Sciatic nerve (tissue), 2 donors: ENCODE measurements around the gene TXK. TPM values are rescaled to one million over a fixed set of nuclear protein-coding genes. Genes with fewer than 3 reads are reported as not detected.
A peak's percentile ranks its signal among the peaks of the same experiment; 100 is the strongest.

ENCODE experiments used
- ATAC-seq: fragments of 200-7000 bp; cut with Tn5 transposase; one replicate; pipeline ENCODE4 v1.9.1; 2020; ENCODE audit warnings: mild to moderate bottlenecking, moderate library complexity
- DNase-seq: peaks from one replicate; pipeline ENCODE4 v3.0.0-alpha.2; 2020; ENCODE audit warnings: low spot score
- intact Hi-C: fragments of 100-400 bp; cut with DNase I; formaldehyde crosslinking; loops from one replicate; pipeline ENCODE4 v1.14.2; 2022
- total RNA-seq: library from RNA; stranded (reverse); fragmentation: NEBNext Ultra II Directional; extraction: Animal tissue kit (Norgen Biotek cat#: 25700); gene quantifications from one replicate; pipeline ENCODE4 v1.2.1, GENCODE V29; 2021
- donor health status: DM: no; HTN: no; CAD: no.
- donor health status: DM: no; HTN: no; CAD: no.

Gene TXK
- total RNA-seq, 1 donor from 2014 or later, result 3.9 TPM

- intact Hi-C loops, result no loop called here
- no peak for DNase-seq
- ATAC-seq, result no peak
These were observed 98.1 kb downstream of the TXK start for GRCh38 chr4:48035952-48036351.

- ATAC-seq, result no peak
- no peak for DNase-seq
- intact Hi-C loops, result no loop called here
These were observed 100.1 kb downstream of the TXK start for GRCh38 chr4:48033825-48034413.

- DNase-seq (no peak), ATAC-seq (no peak)
These were observed 100.6 kb downstream of the TXK start for GRCh38 chr4:48033412-48033811.

GRCh38 chr4:48032721-48033120 lies 101.3 kb downstream of the TXK start:
- no peak for ATAC-seq
- no peak for DNase-seq
- intact Hi-C loops, result no loop called here

More at GRCh38 chr4:48033412-48033811, 100.6 kb downstream of the TXK start:
- intact Hi-C loops, result no loop called here

- DNase-seq (no peak), ATAC-seq (peak; percentile 61)
- intact Hi-C loops, result no loop called here
These were observed 102.1 kb downstream of the TXK start for GRCh38 chr4:48031802-48032525.

- ATAC-seq (no peak), DNase-seq (no peak)
- intact Hi-C loops, result no loop called here
These were observed 103.6 kb downstream of the TXK start for GRCh38 chr4:48030470-48030869.

- ATAC-seq, result no peak
- no peak for DNase-seq
- intact Hi-C loops, result no loop called here
These were observed 105.4 kb downstream of the TXK start for GRCh38 chr4:48028696-48029095.

- intact Hi-C loops, result no loop called here
- no peak for DNase-seq
- ATAC-seq, result no peak
These were observed 106.4 kb downstream of the TXK start for GRCh38 chr4:48027653-48028052.

GRCh38 chr4:48025005-48025404 lies 109.0 kb downstream of the TXK start:
- ATAC-seq (peak; percentile 90), DNase-seq (no peak)
- intact Hi-C loops, result no loop called here

- intact Hi-C loops, result no loop called here
- no peak for DNase-seq
- ATAC-seq, result peak; percentile 56
These were observed 109.5 kb downstream of the TXK start for GRCh38 chr4:48024522-48024921.

GRCh38 chr4:48022192-48022799 lies 111.8 kb downstream of the TXK start:
- ATAC-seq (no peak), DNase-seq (no peak)
- intact Hi-C loops, result no loop called here

GRCh38 chr4:48021100-48021499 lies 113.0 kb downstream of the TXK start:
- no peak for DNase-seq
- intact Hi-C loops, result no loop called here
- ATAC-seq, result no peak

- no peak for DNase-seq
- no peak for ATAC-seq
- intact Hi-C loops, result loop anchor here (10.0 kb wide), 1 partner anchor 67 kb away; no protein-coding TSS in a partner anchor
These were observed 115.9 kb downstream of the TXK start for GRCh38 chr4:48018112-48018511.

GRCh38 chr4:48017108-48017571 lies 116.9 kb downstream of the TXK start:
- ATAC-seq, result peak; percentile 82
- intact Hi-C loops, result loop anchor here (10.0 kb wide), 1 partner anchor 68 kb away; no protein-coding TSS in a partner anchor
- peak; percentile 82 for DNase-seq

Other genes with a start within 250 kb of the TXK start
- gene NFXL1, start 219.7 kb downstream of the TXK start, total RNA-seq, result 19.3 TPM
- 11.9 TPM for gene CNGA1, start 117.6 kb downstream of the TXK start, total RNA-seq
- 6.3 TPM for gene NIPAL1, start 117.5 kb downstream of the TXK start, total RNA-seq
- gene TEC, start 135.6 kb upstream of the TXK start, total RNA-seq, result 5.3 TPM
- gene SLAIN2, start 207.3 kb upstream of the TXK start, total RNA-seq, result 103 TPM